Measurements from ENCODE around the gene TRUB2.
"Not testable (repeated sequence)": the region's sequence is repeated elsewhere in the genome, so short reads cannot be mapped to it uniquely, and the experiment has no call there.

The TRUB2 gene

DNA sequence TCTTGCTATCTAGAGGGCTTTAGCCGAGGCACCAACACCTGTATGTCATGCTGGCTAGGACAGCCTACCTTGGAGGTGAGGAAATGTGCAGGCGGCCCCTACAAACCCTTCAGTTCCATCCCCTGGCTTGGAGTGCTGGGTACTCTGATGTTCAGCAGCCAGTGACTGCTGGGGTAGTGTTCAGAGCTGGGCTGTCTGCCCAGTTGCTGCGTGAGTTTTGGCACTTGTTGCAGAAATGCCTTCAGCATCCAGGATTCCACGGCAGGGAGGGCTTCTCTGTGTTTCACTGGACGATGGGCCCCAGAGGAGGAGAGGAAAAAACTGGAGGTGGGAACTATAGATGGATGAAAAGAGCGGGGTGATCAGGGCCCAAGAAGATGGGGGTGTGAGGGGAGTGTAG, 35.8 kb downstream of the TRUB2 start:
- H3K9me3 ChIP-seq = no peaks in the 10 kb centered on the region
- no peaks in the 10 kb centered on the region for H3K4me1 ChIP-seq
- H3K4me3 ChIP-seq = no peak overlapping the region
- no peak overlapping the region for H3K27ac ChIP-seq
- no peaks in the 10 kb centered on the region for H3K27me3 ChIP-seq
- DNase-seq = no peak
- TF ChIP-seq, protein P1, sequence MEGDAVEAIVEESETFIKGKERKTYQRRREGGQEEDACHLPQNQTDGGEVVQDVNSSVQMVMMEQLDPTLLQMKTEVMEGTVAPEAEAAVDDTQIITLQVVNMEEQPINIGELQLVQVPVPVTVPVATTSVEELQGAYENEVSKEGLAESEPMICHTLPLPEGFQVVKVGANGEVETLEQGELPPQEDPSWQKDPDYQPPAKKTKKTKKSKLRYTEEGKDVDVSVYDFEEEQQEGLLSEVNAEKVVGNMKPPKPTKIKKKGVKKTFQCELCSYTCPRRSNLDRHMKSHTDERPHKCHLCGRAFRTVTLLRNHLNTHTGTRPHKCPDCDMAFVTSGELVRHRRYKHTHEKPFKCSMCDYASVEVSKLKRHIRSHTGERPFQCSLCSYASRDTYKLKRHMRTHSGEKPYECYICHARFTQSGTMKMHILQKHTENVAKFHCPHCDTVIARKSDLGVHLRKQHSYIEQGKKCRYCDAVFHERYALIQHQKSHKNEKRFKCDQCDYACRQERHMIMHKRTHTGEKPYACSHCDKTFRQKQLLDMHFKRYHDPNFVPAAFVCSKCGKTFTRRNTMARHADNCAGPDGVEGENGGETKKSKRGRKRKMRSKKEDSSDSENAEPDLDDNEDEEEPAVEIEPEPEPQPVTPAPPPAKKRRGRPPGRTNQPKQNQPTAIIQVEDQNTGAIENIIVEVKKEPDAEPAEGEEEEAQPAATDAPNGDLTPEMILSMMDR (IDR thresholded peaks at IDR 0.05) = no peak
- intact Hi-C loops (cut with DNase I; ENCODE audit: low total_unique reads) = no loop called here
- peaks cover 9 to 54% (median 28%) of the 10 kb centered on the region in 3 donors for H3K36me3 ChIP-seq

DNA sequence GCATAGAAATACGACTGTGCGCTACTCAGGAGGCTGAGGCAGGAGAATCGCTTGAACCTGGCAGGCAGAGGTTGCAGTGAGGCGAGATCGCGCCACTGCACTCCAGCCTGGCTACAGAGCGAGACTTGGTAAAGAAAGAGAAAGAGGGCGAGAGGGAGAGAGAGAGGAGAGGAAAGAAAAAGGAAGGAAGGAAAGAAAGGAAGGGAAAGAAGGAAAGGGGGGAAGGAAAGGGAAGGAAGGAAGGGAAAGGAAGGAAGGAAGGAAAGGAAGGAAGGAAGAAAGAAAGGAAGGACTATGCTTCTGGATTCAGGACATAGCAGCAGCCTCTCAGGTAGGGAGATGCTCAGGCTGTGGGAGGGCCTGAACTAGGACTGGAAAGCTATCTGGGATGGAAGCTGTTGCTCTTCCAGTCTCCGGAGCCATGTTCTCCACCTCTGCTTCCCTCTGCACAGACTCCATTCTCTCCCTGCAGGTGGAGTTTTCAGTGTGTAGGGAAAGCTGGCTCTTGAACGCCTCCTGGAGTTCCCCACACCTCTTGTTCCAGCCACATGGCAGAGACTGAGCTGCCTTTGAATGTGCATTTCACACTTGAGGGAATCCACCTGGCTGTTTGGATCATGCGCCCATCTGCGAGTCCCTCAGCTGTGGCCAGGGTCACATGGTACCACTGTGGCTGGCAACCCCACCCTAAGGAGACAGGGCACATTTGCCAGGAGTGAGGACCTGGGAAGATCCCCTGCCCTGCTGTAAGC, 37.0 kb downstream of the TRUB2 start:
- no peaks in the 10 kb centered on the region for H3K27me3 ChIP-seq
- intact Hi-C loops (cut with DNase I; ENCODE audit: low total_unique reads) = no loop called here
- no peak overlapping the region for H3K4me3 ChIP-seq
- no peak for DNase-seq
- no peaks in the 10 kb centered on the region for H3K4me1 ChIP-seq
- peaks cover 9 to 50% (median 28%) of the 10 kb centered on the region in 3 donors for H3K36me3 ChIP-seq
- TF ChIP-seq, protein P1 (IDR thresholded peaks at IDR 0.05) = no peak
- no peaks in the 10 kb centered on the region for H3K9me3 ChIP-seq
- H3K27ac ChIP-seq = no peak overlapping the region

DNA sequence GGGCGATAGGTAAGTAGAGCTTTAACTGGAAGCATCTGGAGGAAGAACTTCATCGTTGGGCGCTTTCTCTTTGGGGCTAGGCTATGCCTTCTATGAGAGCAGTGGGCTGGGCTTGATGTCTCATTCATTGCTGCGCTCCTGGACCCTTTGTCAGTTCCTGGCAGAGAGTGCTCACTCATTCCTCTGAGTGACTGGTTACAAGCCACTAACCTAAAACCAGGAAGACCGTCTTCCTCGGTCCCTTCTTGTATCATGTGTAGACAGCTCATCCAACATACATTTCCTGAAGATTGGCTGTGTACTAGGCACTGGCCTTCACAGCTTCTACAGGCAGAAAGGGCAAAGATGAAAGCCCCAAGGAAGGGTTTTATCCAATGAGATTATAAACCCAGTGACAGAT, 39.7 kb downstream of the TRUB2 start:
- intact Hi-C loops (cut with DNase I; ENCODE audit: low total_unique reads) = no loop called here
- no peaks in the 10 kb centered on the region for H3K9me3 ChIP-seq
- H3K4me3 ChIP-seq = no peak overlapping the region
- H3K27me3 ChIP-seq = no peaks in the 10 kb centered on the region
- no peak overlapping the region for H3K27ac ChIP-seq
- H3K4me1 ChIP-seq = peaks cover 0 to 2% (median under 1%) of the 10 kb centered on the region in 4 donors
- no peak for DNase-seq
- H3K36me3 ChIP-seq = peaks cover 5 to 28% (median 17%) of the 10 kb centered on the region in 3 donors
- TF ChIP-seq, protein P1 (IDR thresholded peaks at IDR 0.05) = no peak

DNA sequence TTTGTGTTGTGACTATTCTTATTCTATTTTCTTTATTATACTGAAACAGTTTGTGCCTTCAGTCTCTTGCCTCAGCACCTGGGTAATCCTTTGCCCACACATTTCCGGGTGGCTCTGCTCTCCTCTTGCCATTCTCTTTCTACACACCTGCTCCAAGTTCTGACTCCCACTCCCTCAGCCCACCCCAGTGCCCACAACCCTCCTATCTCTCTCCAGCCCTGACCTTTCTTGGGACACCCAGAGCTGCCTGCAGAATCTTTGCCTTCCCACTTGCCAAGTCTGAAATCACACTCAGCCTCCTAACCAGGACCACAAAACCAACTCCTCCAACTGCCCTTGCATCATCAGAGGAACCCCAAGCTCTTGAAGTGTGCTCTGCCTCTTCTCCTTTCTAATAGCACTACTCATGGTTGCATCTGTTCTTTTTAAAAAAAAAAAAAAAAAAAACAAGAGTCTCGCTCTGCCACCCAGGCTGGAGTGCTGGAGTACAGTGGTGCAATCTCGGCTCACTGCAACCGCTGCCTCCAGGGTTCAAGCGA, 42.1 kb downstream of the TRUB2 start:
- Histone ChIP-seq H3K4me1 (peaks cover 0 to 14% (median 7%) of the 10 kb centered on the region in 4 donors), H3K27ac (no peak overlapping the region), H3K27me3 (no peaks in the 10 kb centered on the region), H3K4me3 (no peak overlapping the region), H3K36me3 (peaks cover 0 to 5% (median under 1%) of the 10 kb centered on the region in 3 donors), H3K9me3 (no peaks in the 10 kb centered on the region)
- TF ChIP-seq, protein P1 (IDR thresholded peaks at IDR 0.05) = no peak
- no peak for DNase-seq
- intact Hi-C loops (cut with DNase I; ENCODE audit: low total_unique reads) = no loop called here

DNA sequence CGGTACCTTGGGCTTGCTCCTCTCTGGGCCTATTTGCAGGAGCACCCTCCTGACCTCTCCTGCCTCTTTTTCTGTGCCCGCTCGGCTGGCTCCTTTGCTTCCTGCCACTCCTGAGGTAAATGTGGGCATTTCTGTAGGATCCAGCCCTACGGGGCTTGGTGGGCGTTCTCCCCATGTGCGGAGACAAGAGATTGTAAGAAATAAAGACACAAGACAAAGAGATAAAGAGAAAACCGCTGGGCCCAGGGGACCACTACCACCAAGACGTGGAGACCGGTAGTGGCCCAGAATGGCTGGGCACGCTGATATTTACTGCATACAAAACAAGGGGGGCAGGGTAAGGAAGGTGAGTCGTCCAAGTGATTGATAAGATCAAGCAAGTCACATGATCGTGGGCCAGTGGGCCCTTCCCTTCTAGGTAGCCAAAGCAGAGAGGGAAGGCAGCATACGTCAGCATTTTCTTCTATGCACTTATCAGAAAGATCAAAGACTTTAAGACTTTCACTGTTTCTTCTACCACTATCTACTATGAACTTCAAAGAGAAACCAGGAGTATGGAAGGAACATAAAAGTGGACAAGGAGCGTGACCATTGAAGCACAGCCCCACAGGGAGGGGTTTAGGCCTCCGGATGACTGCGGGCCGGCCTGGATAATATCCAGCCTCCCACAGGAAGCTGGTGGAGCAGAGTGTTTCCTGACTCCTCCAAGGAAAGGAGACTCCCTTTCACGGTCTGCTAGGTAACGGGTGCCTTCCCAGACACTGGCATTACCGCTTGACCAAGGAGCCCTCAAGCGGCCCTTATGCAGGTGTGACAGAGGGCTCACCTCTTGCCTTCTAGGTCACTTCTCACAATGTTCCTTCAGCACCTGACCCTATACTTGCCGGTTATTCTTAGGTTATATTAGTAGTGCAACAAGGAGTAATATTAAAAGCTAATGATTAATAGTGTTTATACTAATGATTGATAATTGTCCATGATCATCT, 42.9 kb downstream of the TRUB2 start:
- H3K27me3 ChIP-seq; intact Hi-C loops (cut with DNase I; ENCODE audit: low total_unique reads); DNase-seq; H3K9me3 ChIP-seq; H3K4me3 ChIP-seq; H3K36me3 ChIP-seq; H3K27ac ChIP-seq: not testable (repeated sequence)
- peaks cover 0 to 22% (median 14%) of the 10 kb centered on the region in 4 donors for H3K4me1 ChIP-seq

Data from tibial artery (tissue), 4 donors.